Activated T-cell treated with anti-CD3 and anti-CD28 coated beads, Interleukin-2, amount 50 U/mL, for 24 hours (primary cell): ENCODE measurements around the gene MLLT6.

Experiments
- DNase-seq: peaks from one replicate; pipeline ENCODE4 v3.0.0-alpha.2; 2020
- H3K27ac Mint-ChIP-seq: 2 replicates; pipeline ENCODE4 v1.8.0; 2020; ENCODE audit warnings: mild to moderate bottlenecking, mixed read lengths
- H3K27me3 Mint-ChIP-seq: 2 replicates; pipeline ENCODE4 v1.8.0; 2020; ENCODE audit warnings: mixed read lengths
- H3K36me3 Mint-ChIP-seq: 2 replicates; pipeline ENCODE4 v1.8.0; 2020; ENCODE audit warnings: low read depth, mixed read lengths
- H3K4me1 Mint-ChIP-seq: 2 replicates; pipeline ENCODE4 v1.8.0; 2020; ENCODE audit warnings: low read depth, mixed read lengths
- H3K4me3 Mint-ChIP-seq: 2 replicates; pipeline ENCODE4 v1.8.0; 2020; ENCODE audit warnings: mild to moderate bottlenecking, moderate library complexity, mixed read lengths
- H3K9me3 Mint-ChIP-seq: 2 replicates; pipeline ENCODE4 v1.8.0; 2020; ENCODE audit warnings: mixed read lengths

MLLT6 gene

GRCh38 chr17:38746004-38746848 lies 41.2 kb downstream of the MLLT6 start:
- Mint-ChIP-seq H3K9me3 (no peaks in the 10 kb centered on the region), H3K4me3 (peak overlapping the region; percentile 30), H3K4me1 (peaks cover 33% of the 10 kb centered on the region), H3K27me3 (peaks cover 63% of the 10 kb centered on the region), H3K36me3 (no peaks in the 10 kb centered on the region), H3K27ac (no peak overlapping the region)
- DNase-seq = no peak

GRCh38 chr17:38746849-38747462 lies 41.9 kb downstream of the MLLT6 start:
- Mint-ChIP-seq H3K9me3 (no peaks in the 10 kb centered on the region), H3K4me3 (peak overlapping the region; percentile 33), H3K27ac (no peak overlapping the region), H3K4me1 (peaks cover 39% of the 10 kb centered on the region), H3K36me3 (peaks cover 3% of the 10 kb centered on the region), H3K27me3 (peaks cover 68% of the 10 kb centered on the region)
- no peak for DNase-seq

GRCh38 chr17:38747463-38748148 lies 42.5 kb downstream of the MLLT6 start:
- peak overlapping the region; percentile 72 for H3K4me3 Mint-ChIP-seq
- peaks cover 66% of the 10 kb centered on the region for H3K27me3 Mint-ChIP-seq
- peaks cover 7% of the 10 kb centered on the region for H3K36me3 Mint-ChIP-seq
- no peaks in the 10 kb centered on the region for H3K9me3 Mint-ChIP-seq
- H3K4me1 Mint-ChIP-seq = peaks cover 43% of the 10 kb centered on the region
- H3K27ac Mint-ChIP-seq = no peak overlapping the region
- no peak for DNase-seq

- H3K9me3 Mint-ChIP-seq = no peaks in the 10 kb centered on the region
- no peak within 1 kb of the TSS for H3K27ac Mint-ChIP-seq
- H3K36me3 Mint-ChIP-seq = peaks cover 15% of the 10 kb centered on the region
- peak; percentile 43 for DNase-seq
- H3K27me3 Mint-ChIP-seq = peaks cover 63% of the 10 kb centered on the region
- H3K4me3 Mint-ChIP-seq = peak within 1 kb of the TSS; percentile 93
- peaks cover 44% of the 10 kb centered on the region for H3K4me1 Mint-ChIP-seq
These were observed 43.2 kb downstream of the MLLT6 start, which contains the start of gene PCGF2 for GRCh38 chr17:38748149-38748891. TSS of gene PCGF2 (minus strand) at chr17:38748336. CDS start at chr17:38740402, 7,934 bp downstream.

GRCh38 chr17:38748892-38749222 lies 43.8 kb downstream of the MLLT6 start:
- peaks cover 48% of the 10 kb centered on the region for H3K4me1 Mint-ChIP-seq
- peaks cover 63% of the 10 kb centered on the region for H3K27me3 Mint-ChIP-seq

GRCh38 chr17:38749223-38750043 lies 44.4 kb downstream of the MLLT6 start:
- H3K9me3 Mint-ChIP-seq = no peaks in the 10 kb centered on the region
- H3K27me3 Mint-ChIP-seq = peaks cover 60% of the 10 kb centered on the region
- peaks cover 26% of the 10 kb centered on the region for H3K36me3 Mint-ChIP-seq
- peak overlapping the region; percentile 93 for H3K4me3 Mint-ChIP-seq
- H3K27ac Mint-ChIP-seq = no peak overlapping the region
- peaks cover 54% of the 10 kb centered on the region for H3K4me1 Mint-ChIP-seq
- DNase-seq = peak; percentile 49

More at GRCh38 chr17:38748892-38749222, 43.8 kb downstream of the MLLT6 start:
- peaks cover 20% of the 10 kb centered on the region for H3K36me3 Mint-ChIP-seq
- H3K27ac Mint-ChIP-seq = no peak overlapping the region
- peak; percentile 51 for DNase-seq
- peak overlapping the region; percentile 93 for H3K4me3 Mint-ChIP-seq
- no peaks in the 10 kb centered on the region for H3K9me3 Mint-ChIP-seq

GRCh38 chr17:38750044-38750311 lies 44.9 kb downstream of the MLLT6 start:
- H3K27ac Mint-ChIP-seq = no peak overlapping the region
- H3K36me3 Mint-ChIP-seq = peaks cover 31% of the 10 kb centered on the region
- H3K4me3 Mint-ChIP-seq = peak overlapping the region; percentile 93
- no peaks in the 10 kb centered on the region for H3K9me3 Mint-ChIP-seq
- DNase-seq = peak; percentile 47
- peaks cover 55% of the 10 kb centered on the region for H3K27me3 Mint-ChIP-seq
- H3K4me1 Mint-ChIP-seq = peaks cover 57% of the 10 kb centered on the region

GRCh38 chr17:38750312-38751121 lies 45.4 kb downstream of the MLLT6 start:
- Mint-ChIP-seq H3K9me3 (no peaks in the 10 kb centered on the region), H3K36me3 (peaks cover 35% of the 10 kb centered on the region), H3K27ac (peak overlapping the region; percentile 3), H3K27me3 (peaks cover 49% of the 10 kb centered on the region), H3K4me1 (peaks cover 59% of the 10 kb centered on the region), H3K4me3 (peak overlapping the region; percentile 93)
- peak; percentile 52 for DNase-seq

GRCh38 chr17:38751144-38751807 lies 46.2 kb downstream of the MLLT6 start:
- no peak for DNase-seq
- peak overlapping the region; percentile 93 for H3K4me3 Mint-ChIP-seq
- peaks cover 43% of the 10 kb centered on the region for H3K36me3 Mint-ChIP-seq
- H3K9me3 Mint-ChIP-seq = no peaks in the 10 kb centered on the region
- H3K27ac Mint-ChIP-seq = peak overlapping the region; percentile 99
- peaks cover 60% of the 10 kb centered on the region for H3K4me1 Mint-ChIP-seq
- peaks cover 42% of the 10 kb centered on the region for H3K27me3 Mint-ChIP-seq

- H3K36me3 Mint-ChIP-seq = peaks cover 48% of the 10 kb centered on the region
- H3K4me3 Mint-ChIP-seq = peak overlapping the region; percentile 93
- peaks cover 58% of the 10 kb centered on the region for H3K4me1 Mint-ChIP-seq
- H3K9me3 Mint-ChIP-seq = no peaks in the 10 kb centered on the region
- H3K27ac Mint-ChIP-seq = peak overlapping the region; percentile 99
- peak; percentile 95 for DNase-seq
- peaks cover 36% of the 10 kb centered on the region for H3K27me3 Mint-ChIP-seq
These were observed 46.8 kb downstream of the MLLT6 start for GRCh38 chr17:38751808-38752307.

- peak; percentile 95 for DNase-seq
- H3K36me3 Mint-ChIP-seq = peaks cover 54% of the 10 kb centered on the region
- H3K27ac Mint-ChIP-seq = peak within 1 kb of the TSS; percentile 99
- H3K4me3 Mint-ChIP-seq = peak within 1 kb of the TSS; percentile 93
- H3K9me3 Mint-ChIP-seq = no peaks in the 10 kb centered on the region
- H3K27me3 Mint-ChIP-seq = peaks cover 34% of the 10 kb centered on the region
- H3K4me1 Mint-ChIP-seq = peaks cover 57% of the 10 kb centered on the region
These were observed 47.4 kb downstream of the MLLT6 start, which contains the start of gene PSMB3 for GRCh38 chr17:38752308-38753070. TSS of gene PSMB3 (plus strand) at chr17:38752741. CDS start at chr17:38752827, 86 bp downstream.

- Mint-ChIP-seq H3K9me3 (no peaks in the 10 kb centered on the region), H3K4me1 (peaks cover 57% of the 10 kb centered on the region), H3K4me3 (peak overlapping the region; percentile 93), H3K27ac (peak overlapping the region; percentile 99), H3K36me3 (peaks cover 60% of the 10 kb centered on the region), H3K27me3 (peaks cover 31% of the 10 kb centered on the region)
- no peak for DNase-seq
These were observed 48.0 kb downstream of the MLLT6 start for GRCh38 chr17:38753071-38753506.
